Stomach (tissue), 9 donors: ENCODE measurements around the gene SMARCB1. TPM values are rescaled to one million over a fixed set of nuclear protein-coding genes. Genes with fewer than 3 reads are reported as not detected.
"Not testable (repeated sequence)": the region's sequence is repeated elsewhere in the genome, so short reads cannot be mapped to it uniquely, and the experiment has no call there.

ENCODE experiments used
- DNase-seq, 2 donors: peaks; one replicate each; pipeline versions ENCODE4 v3.0.0 to v3.0.0-alpha.2; 2013 to 2019
- H3K27ac ChIP-seq, 5 donors: fragments of 200-600 bp in 4 of 5; sonication (generic) in 4 of 5; one replicate each; pipeline ENCODE4 v1.5.1; 2013 to 2019; ENCODE audit warnings: mild to moderate bottlenecking in 1 of 5, moderate library complexity in 1 of 5
- H3K27me3 ChIP-seq, 3 donors: fragments of 200-600 bp; sonication (generic); one replicate each; pipeline ENCODE4 v1.5.1; 2017 to 2019; ENCODE audit warnings: mixed run types in 1 of 3
- H3K36me3 ChIP-seq, 4 donors: fragments of 200-600 bp; sonication (generic); 1 replicate in 3 of 4; 2 replicates in 1 of 4; pipeline ENCODE4 v1.5.1; 2016 to 2019
- H3K4me1 ChIP-seq, 4 donors: fragments of 200-600 bp; sonication (generic); one replicate each; pipeline ENCODE4 v1.5.1; 2016 to 2019
- H3K4me3 ChIP-seq, 4 donors: fragments of 200-600 bp; sonication (generic) in 3 of 4; one replicate each; pipeline ENCODE4 v1.5.1; 2016 to 2019; ENCODE audit warnings: mild to moderate bottlenecking in 1 of 4
- H3K9me3 ChIP-seq, 4 donors: fragments of 200-600 bp; sonication (generic); one replicate each; pipeline ENCODE4 v1.5.1; 2016 to 2019
- CTCF ChIP-seq, 7 experiments: fragments of 450-650 bp in 4 of 7; fragments of 200-600 bp in 3 of 7; sonication (generic) in 3 of 7; IDR thresholded peaks; one replicate each; pipeline ENCODE4 v1.5.1; 2016 to 2019; ENCODE audit warnings: antibody characterized with exemption in 7 of 7, control low read depth in 2 of 7, mild to moderate bottlenecking in 1 of 7
- EP300 ChIP-seq: sonication (generic); formaldehyde crosslinking; IDR thresholded peaks from one replicate; pipeline ENCODE4 v1.6.1; 2017; ENCODE audit warnings: antibody characterized with exemption
- POLR2A ChIP-seq, 4 donors: fragments of 450-650 bp; IDR thresholded peaks; one replicate each; pipeline ENCODE4 v1.6.1; 2016; ENCODE audit warnings: antibody characterized with exemption in 4 of 4, control low read depth in 2 of 4, mild to moderate bottlenecking in 1 of 4, moderate library complexity in 1 of 4
- POLR2AphosphoS5 ChIP-seq, 3 donors: sonication (generic); formaldehyde crosslinking; IDR thresholded peaks; one replicate each; pipeline ENCODE4 v1.6.1; 2016; ENCODE audit warnings: antibody characterized with exemption in 3 of 3
- WGBS, 5 donors: extraction: QIAGEN DNeasy Blood & Tissue Kit in 3 of 5; methylation state at CpG; one replicate each; pipeline versions ENCODE4 v1.1.5 to v1.1.7; 2013 to 2018; 5-methylcytosine and 5-hydroxymethylcytosine counted together
- intact Hi-C: fragments of 100-400 bp; cut with DNase I; formaldehyde crosslinking; loops from one replicate; pipeline ENCODE4 v1.15.1; 2023; ENCODE audit warnings: low total_unique reads
- polyA plus RNA-seq, 3 donors: library from polyadenylated mRNA; stranded (reverse); fragments of 200-250 nt; gene quantifications; one replicate each; pipeline ENCODE4 v1.2.3, GENCODE V29; 2013
- total RNA-seq, 5 donors: library from RNA; depleted of rRNA; stranded (reverse); fragments of >200 nt; gene quantifications; one replicate each; pipeline versions ENCODE4 v1.1.0 to v1.2.3, GENCODE V29; 2014 to 2016
- donor health status: healthy with polysubstance abuse.
- donor health status: Bipolar disorder and iron deficiency.
- donor health status: healthy.

The SMARCB1 gene
- total and polyA plus RNA-seq, 8 donors, result 13.4 to 74.6 (median 40.8) TPM

- Histone ChIP-seq H3K27ac (no peak overlapping the region), H3K4me1 (peaks cover 9 to 20% (median 17%) of the 10 kb centered on the region in 4 donors), H3K27me3 (no peaks in the 10 kb centered on the region), H3K36me3 (peaks cover 0 to 24% (median 6%) of the 10 kb centered on the region in 4 donors), H3K9me3 (no peaks in the 10 kb centered on the region), H3K4me3 (no peak overlapping the region)
- intact Hi-C loops, result no loop called here
- DNase-seq, result peak in 1 of 2 donors; percentile 74
- no peak for TF ChIP-seq POLR2AphosphoS5 (IDR thresholded peaks at IDR 0.05)
- no peak for TF ChIP-seq EP300
- TF ChIP-seq CTCF (IDR thresholded peaks at IDR 0.05), result peak in 3 of 7 experiments; percentile 33 to 46 (median 33)
- no peak for TF ChIP-seq POLR2A (IDR thresholded peaks at IDR 0.05)
- 62 to 77% (median 76%) methylated on average over 3 of the region's 3 CpGs for WGBS, 5 donors
Observed at GRCh38 chr22:23862103-23862502, 75.3 kb downstream of the SMARCB1 start.

- 69 to 87% (median 71%) methylated on average over 11 of the region's 11 CpGs for WGBS, 5 donors
- H3K4me3 ChIP-seq, H3K27me3 ChIP-seq, H3K9me3 ChIP-seq, H3K27ac ChIP-seq, H3K4me1 ChIP-seq, intact Hi-C loops, DNase-seq: not testable (repeated sequence)
- peaks cover 6 to 49% (median 25%) of the 10 kb centered on the region in 4 donors for H3K36me3 ChIP-seq
Observed at GRCh38 chr22:23864499-23865154, 77.9 kb downstream of the SMARCB1 start.

- H3K27ac ChIP-seq, result no peak overlapping the region
- TF ChIP-seq EP300, result no peak
- peaks cover 0 to 75% (median 39%) of the 10 kb centered on the region in 4 donors for H3K36me3 ChIP-seq
- no peaks in the 10 kb centered on the region for H3K27me3 ChIP-seq
- H3K4me3 ChIP-seq, result no peak overlapping the region
- H3K9me3 ChIP-seq, result no peaks in the 10 kb centered on the region
- intact Hi-C loops, result no loop called here
- no peak for DNase-seq
- WGBS, 5 donors, result 82 to 93% (median 84%) methylated on average over 4 of the region's 4 CpGs
- H3K4me1 ChIP-seq, result no peaks in the 10 kb centered on the region
Observed at GRCh38 chr22:23868580-23868979, 81.8 kb downstream of the SMARCB1 start.

GRCh38 chr22:23874871-23875270, 88.1 kb downstream of the SMARCB1 start:
- peaks cover 3 to 94% (median 51%) of the 10 kb centered on the region in 4 donors for H3K36me3 ChIP-seq
- no peak overlapping the region for H3K27ac ChIP-seq
- H3K4me1 ChIP-seq, result no peaks in the 10 kb centered on the region
- no peaks in the 10 kb centered on the region for H3K27me3 ChIP-seq
- H3K4me3 ChIP-seq, result no peak overlapping the region
- WGBS, 5 donors, result 92 to 98% (median 94%) methylated on average over 4 of the region's 4 CpGs
- intact Hi-C loops, result no loop called here
- no peak for DNase-seq
- TF ChIP-seq POLR2A (IDR thresholded peaks at IDR 0.05) (no peak), CTCF (IDR thresholded peaks at IDR 0.05) (no peak), POLR2AphosphoS5 (IDR thresholded peaks at IDR 0.05) (no peak)
- no peaks in the 10 kb centered on the region for H3K9me3 ChIP-seq

- H3K4me1 ChIP-seq, result no peaks in the 10 kb centered on the region
- H3K9me3 ChIP-seq, result no peaks in the 10 kb centered on the region
- H3K36me3 ChIP-seq, result peaks cover 3 to 90% (median 47%) of the 10 kb centered on the region in 4 donors
- H3K4me3 ChIP-seq, result no peak overlapping the region
- intact Hi-C loops, result no loop called here
- no peaks in the 10 kb centered on the region for H3K27me3 ChIP-seq
- TF ChIP-seq CTCF (IDR thresholded peaks at IDR 0.05), result no peak
- TF ChIP-seq POLR2AphosphoS5 (IDR thresholded peaks at IDR 0.05), result no peak
- TF ChIP-seq POLR2A (IDR thresholded peaks at IDR 0.05), result no peak
- TF ChIP-seq EP300, result no peak
- DNase-seq, result no peak
- H3K27ac ChIP-seq, result no peak overlapping the region
- WGBS, 5 donors, result 86 to 93% (median 90%) methylated on average over 2 of the region's 2 CpGs
Observed at GRCh38 chr22:23875801-23876200, 89.0 kb downstream of the SMARCB1 start.
